Neural progenitor cell (in vitro differentiated cells): ENCODE measurements around the gene CDCA5. TPM values are rescaled to one million over a fixed set of nuclear protein-coding genes. Genes with fewer than 3 reads are reported as not detected.

Experiments used
- DNase-seq: peaks from one replicate; pipeline ENCODE4 v3.0.0-alpha.2; 2016; ENCODE audit warnings: low spot score
- H2AFZ ChIP-seq: fragments of 200-600 bp; sonication (generic); replicated peaks from 2 replicates; pipeline ENCODE4 v1.6.1; 2016; ENCODE audit warnings: antibody characterized with exemption
- H3F3A ChIP-seq: fragments of 200-600 bp; sonication (generic); 2 replicates; pipeline ENCODE4 v1.6.1; 2016; ENCODE audit warnings: antibody characterized with exemption, low read depth
- H3K27ac ChIP-seq: fragments of 200-600 bp; sonication (generic); 2 replicates; pipeline ENCODE4 v1.5.1; 2016; ENCODE audit warnings: mild to moderate bottlenecking
- H3K27me3 ChIP-seq: fragments of 200-600 bp; sonication (generic); 2 replicates; pipeline ENCODE4 v1.6.1; 2016; ENCODE audit warnings: mild to moderate bottlenecking, moderate library complexity
- H3K36me3 ChIP-seq: fragments of 200-600 bp; sonication (generic); 2 replicates; pipeline ENCODE4 v1.5.1; 2016
- H3K4me1 ChIP-seq: fragments of 200-600 bp; sonication (generic); 2 replicates; pipeline ENCODE4 v1.6.1; 2016; ENCODE audit warnings: mixed run types
- H3K4me2 ChIP-seq: fragments of 200-600 bp; sonication (generic); 2 replicates; pipeline ENCODE4 v1.6.1; 2016
- H3K4me3 ChIP-seq: fragments of 200-600 bp; sonication (generic); 2 replicates; pipeline ENCODE4 v1.5.1; 2016
- H3K79me2 ChIP-seq: fragments of 200-600 bp; sonication (generic); 2 replicates; pipeline ENCODE4 v1.6.1; 2016; ENCODE audit warnings: low read depth
- H3K9ac ChIP-seq: fragments of 200-600 bp; sonication (generic); 2 replicates; pipeline ENCODE4 v1.6.1; 2016
- H3K9me3 ChIP-seq: fragments of 200-600 bp; sonication (generic); 2 replicates; pipeline ENCODE4 v1.5.1; 2016; ENCODE audit warnings: low read depth
- H4K20me1 ChIP-seq: fragments of 200-600 bp; sonication (generic); 2 replicates; pipeline ENCODE4 v1.6.1; 2016; ENCODE audit warnings: low read depth
- H3K27ac Mint-ChIP-seq: 3 replicates; pipeline ENCODE4 v1.8.0; 2021; ENCODE audit warnings: mixed read lengths
- H3K27me3 Mint-ChIP-seq: 2 replicates; pipeline ENCODE4 v1.8.0; 2022; ENCODE audit warnings: low read depth, mild to moderate bottlenecking, inconsistent platforms, moderate library complexity, mixed read lengths; ENCODE audit not compliant: insufficient read depth
- H3K36me3 Mint-ChIP-seq: 3 replicates; pipeline ENCODE4 v1.8.0; 2021; ENCODE audit warnings: mixed read lengths
- H3K4me1 Mint-ChIP-seq: 3 replicates; pipeline ENCODE4 v1.8.0; 2021; ENCODE audit warnings: mixed read lengths
- H3K4me3 Mint-ChIP-seq: 3 replicates; pipeline ENCODE4 v1.8.0; 2021; ENCODE audit warnings: mild to moderate bottlenecking, moderate library complexity, mixed read lengths
- H3K9me3 Mint-ChIP-seq: 3 replicates; pipeline ENCODE4 v1.8.0; 2020; ENCODE audit warnings: mixed read lengths
- CTCF ChIP-seq: fragments of 200-600 bp; sonication (generic); IDR thresholded peaks from 2 replicates; pipeline ENCODE4 v1.5.1; 2017; ENCODE audit warnings: antibody characterized with exemption, mild to moderate bottlenecking
- EZH2 ChIP-seq: fragments of 200-600 bp; sonication (generic); IDR thresholded peaks from 2 replicates; pipeline ENCODE4 v1.6.1; 2017; ENCODE audit warnings: antibody characterized with exemption, mild to moderate bottlenecking, moderate library complexity
- EZH2phosphoT487 ChIP-seq: fragments of 200-600 bp; sonication (generic); IDR thresholded peaks from 2 replicates; pipeline ENCODE4 v1.6.1; 2017; ENCODE audit warnings: antibody characterized with exemption
- total RNA-seq: library from RNA; depleted of rRNA; stranded (reverse); fragments of >200 nt; gene quantifications from 2 replicates; pipeline ENCODE4 v1.2.3, GENCODE V29; 2015; ENCODE audit warnings: low replicate concordance

Gene CDCA5
- total RNA-seq, 1 donor from 2014 or later, result 46.7 TPM

- Histone ChIP-seq H3K4me2 (no peak overlapping the region), H3K27ac (no peak overlapping the region), H2AFZ (no peak overlapping the region), H3K27me3 (no peaks in the 10 kb centered on the region), H3K9me3 (no peaks in the 10 kb centered on the region), H4K20me1 (peaks cover 17% of the 10 kb centered on the region), H3K79me2 (peaks cover 15% of the 10 kb centered on the region), H3F3A (no peaks in the 10 kb centered on the region), H3K9ac (no peak overlapping the region), H3K4me3 (no peak overlapping the region), H3K4me1 (no peaks in the 10 kb centered on the region), H3K36me3 (no peaks in the 10 kb centered on the region)
- Mint-ChIP-seq H3K27me3 (peaks cover 12% of the 10 kb centered on the region), H3K4me1 (peaks cover 6% of the 10 kb centered on the region), H3K9me3 (no peaks in the 10 kb centered on the region), H3K4me3 (no peak overlapping the region), H3K27ac (no peak overlapping the region), H3K36me3 (peaks cover 7% of the 10 kb centered on the region)
- TF ChIP-seq EZH2phosphoT487 (no peak), EZH2 (no peak), CTCF (no peak)
- no peak for DNase-seq
Observed at GRCh38 chr11:65045728-65046127, 38.1 kb downstream of the CDCA5 start.

GRCh38 chr11:65045061-65045460, 38.8 kb downstream of the CDCA5 start:
- Mint-ChIP-seq H3K9me3 (no peaks in the 10 kb centered on the region), H3K4me1 (peaks cover 9% of the 10 kb centered on the region), H3K27me3 (peaks cover 14% of the 10 kb centered on the region), H3K27ac (no peak overlapping the region), H3K36me3 (peaks cover 7% of the 10 kb centered on the region), H3K4me3 (no peak overlapping the region)
- no peak overlapping the region for H3K9ac ChIP-seq
- peaks cover 15% of the 10 kb centered on the region for H3K79me2 ChIP-seq
- H3K4me2 ChIP-seq, result no peak overlapping the region
- H3K9me3 ChIP-seq, result no peaks in the 10 kb centered on the region
- H4K20me1 ChIP-seq, result peaks cover 17% of the 10 kb centered on the region
- DNase-seq, result no peak
- no peak overlapping the region for H3K4me3 ChIP-seq
- H3K27ac ChIP-seq, result no peak overlapping the region
- no peak for TF ChIP-seq CTCF
- H3F3A ChIP-seq, result peaks cover 6% of the 10 kb centered on the region
- no peaks in the 10 kb centered on the region for H3K27me3 ChIP-seq
- H3K36me3 ChIP-seq, result no peaks in the 10 kb centered on the region
- no peaks in the 10 kb centered on the region for H3K4me1 ChIP-seq
- no peak overlapping the region for H2AFZ ChIP-seq

- Mint-ChIP-seq H3K36me3 (peaks cover 7% of the 10 kb centered on the region), H3K27me3 (peaks cover 14% of the 10 kb centered on the region), H3K4me1 (peaks cover 9% of the 10 kb centered on the region), H3K9me3 (no peaks in the 10 kb centered on the region), H3K4me3 (peak overlapping the region; percentile 41), H3K27ac (no peak overlapping the region)
- Histone ChIP-seq H3K36me3 (no peaks in the 10 kb centered on the region), H3K27ac (no peak overlapping the region), H3K4me1 (no peaks in the 10 kb centered on the region), H4K20me1 (peaks cover 17% of the 10 kb centered on the region), H3K79me2 (peaks cover 15% of the 10 kb centered on the region), H3K4me3 (no peak overlapping the region), H3K27me3 (no peaks in the 10 kb centered on the region), H3F3A (peaks cover 8% of the 10 kb centered on the region), H3K9ac (no peak overlapping the region), H3K9me3 (no peaks in the 10 kb centered on the region), H3K4me2 (no peak overlapping the region), H2AFZ (no peak overlapping the region)
- no peak for TF ChIP-seq EZH2phosphoT487
- no peak for TF ChIP-seq CTCF
- TF ChIP-seq EZH2, result no peak
- no peak for DNase-seq
Observed at GRCh38 chr11:65043881-65044501, 39.8 kb downstream of the CDCA5 start.
